ENCODE data around the gene VAV2.

Gene VAV2

GRCh38 chr9:133854765-133855164 is 137.4 kb downstream of the VAV2 start:
- H2AFZ ChIP-seq, result no peak overlapping the region
- H3K4me2 ChIP-seq (ENCODE audit: low read length), result no peak overlapping the region
- no peak for TF ChIP-seq CTCF (IDR thresholded peaks at IDR 0.05)
- no peaks in the 10 kb centered on the region for H3K36me3 ChIP-seq (ENCODE audit: control insufficient read depth, insufficient read depth, low read length)
- no peak overlapping the region for H3K9ac ChIP-seq
- H3K27ac ChIP-seq, result no peak overlapping the region
- H3K4me1 ChIP-seq, result no peaks in the 10 kb centered on the region
- H3K27me3 ChIP-seq (ENCODE audit: control insufficient read depth, insufficient read depth, low read length), result no peaks in the 10 kb centered on the region
- peaks cover 2% of the 10 kb centered on the region for H3K79me2 ChIP-seq
- H3K9me3 ChIP-seq (ENCODE audit: control insufficient read depth, low read length), result no peaks in the 10 kb centered on the region
- H3K4me3 ChIP-seq (ENCODE audit: low read depth, low read length), result no peak overlapping the region

GRCh38 chr9:133854048-133854447 is 138.1 kb downstream of the VAV2 start:
- no peak overlapping the region for H2AFZ ChIP-seq
- no peak overlapping the region for H3K27ac ChIP-seq
- H3K9me3 ChIP-seq (ENCODE audit: control insufficient read depth, low read length), result no peaks in the 10 kb centered on the region
- TF ChIP-seq CTCF (IDR thresholded peaks at IDR 0.05), result no peak
- H3K4me2 ChIP-seq (ENCODE audit: low read length), result no peak overlapping the region
- H3K27me3 ChIP-seq (ENCODE audit: control insufficient read depth, insufficient read depth, low read length), result no peaks in the 10 kb centered on the region
- no peaks in the 10 kb centered on the region for H3K4me1 ChIP-seq
- no peak overlapping the region for H3K9ac ChIP-seq
- H3K4me3 ChIP-seq (ENCODE audit: low read depth, low read length), result no peak overlapping the region
- peaks cover 2% of the 10 kb centered on the region for H3K79me2 ChIP-seq
- no peaks in the 10 kb centered on the region for H3K36me3 ChIP-seq (ENCODE audit: control insufficient read depth, insufficient read depth, low read length)

GRCh38 chr9:133853331-133853730 is 138.8 kb downstream of the VAV2 start:
- H3K79me2 ChIP-seq, result peaks cover 2% of the 10 kb centered on the region
- H3K4me2 ChIP-seq (ENCODE audit: low read length), result no peak overlapping the region
- no peak overlapping the region for H3K9ac ChIP-seq
- H3K27me3 ChIP-seq (ENCODE audit: control insufficient read depth, insufficient read depth, low read length), result no peaks in the 10 kb centered on the region
- TF ChIP-seq CTCF (IDR thresholded peaks at IDR 0.05), result no peak
- no peak overlapping the region for H3K4me3 ChIP-seq (ENCODE audit: low read depth, low read length)
- no peak overlapping the region for H3K27ac ChIP-seq
- H3K4me1 ChIP-seq, result no peaks in the 10 kb centered on the region
- H2AFZ ChIP-seq, result no peak overlapping the region
- H3K36me3 ChIP-seq (ENCODE audit: control insufficient read depth, insufficient read depth, low read length), result no peaks in the 10 kb centered on the region
- no peaks in the 10 kb centered on the region for H3K9me3 ChIP-seq (ENCODE audit: control insufficient read depth, low read length)

GRCh38 chr9:133852431-133852830 is 139.7 kb downstream of the VAV2 start:
- H3K4me2 ChIP-seq (ENCODE audit: low read length), result no peak overlapping the region
- no peaks in the 10 kb centered on the region for H3K9me3 ChIP-seq (ENCODE audit: control insufficient read depth, low read length)
- no peak for TF ChIP-seq CTCF (IDR thresholded peaks at IDR 0.05)
- H3K36me3 ChIP-seq (ENCODE audit: control insufficient read depth, insufficient read depth, low read length), result no peaks in the 10 kb centered on the region
- H3K4me1 ChIP-seq, result no peaks in the 10 kb centered on the region
- no peak overlapping the region for H3K27ac ChIP-seq
- H3K27me3 ChIP-seq (ENCODE audit: control insufficient read depth, insufficient read depth, low read length), result no peaks in the 10 kb centered on the region
- H3K79me2 ChIP-seq, result peaks cover 2% of the 10 kb centered on the region
- H2AFZ ChIP-seq, result no peak overlapping the region
- no peak overlapping the region for H3K4me3 ChIP-seq (ENCODE audit: low read depth, low read length)
- H3K9ac ChIP-seq, result no peak overlapping the region

- no peak overlapping the region for H3K9ac ChIP-seq
- no peaks in the 10 kb centered on the region for H3K4me1 ChIP-seq
- no peak overlapping the region for H3K4me3 ChIP-seq (ENCODE audit: low read depth, low read length)
- no peak for TF ChIP-seq CTCF (IDR thresholded peaks at IDR 0.05)
- H3K9me3 ChIP-seq (ENCODE audit: control insufficient read depth, low read length), result no peaks in the 10 kb centered on the region
- H3K27me3 ChIP-seq (ENCODE audit: control insufficient read depth, insufficient read depth, low read length), result no peaks in the 10 kb centered on the region
- H3K4me2 ChIP-seq (ENCODE audit: low read length), result no peak overlapping the region
- H3K79me2 ChIP-seq, result peaks cover 2% of the 10 kb centered on the region
- no peaks in the 10 kb centered on the region for H3K36me3 ChIP-seq (ENCODE audit: control insufficient read depth, insufficient read depth, low read length)
- no peak overlapping the region for H3K27ac ChIP-seq
- H2AFZ ChIP-seq, result no peak overlapping the region
Measured at GRCh38 chr9:133851693-133852092, 140.4 kb downstream of the VAV2 start.
